ENCODE measurements around the gene GSN. TPM values are rescaled to one million over a fixed set of nuclear protein-coding genes. Genes with fewer than 3 reads are reported as not detected.
A peak's percentile ranks its signal among the peaks of the same experiment; 100 is the strongest.

GSN gene
- total RNA-seq, 1 experiment from 2014 or later: 21.9 TPM

GRCh38 chr9:121301881-121302286 lies 33.9 kb downstream of the GSN start:
- BruUV-seq (replicated peaks): no TSS peak
- ChIA-PET CTCF (no interaction called here), POLR2A (interaction anchor here (0.6 kb wide), 1 partner anchor 20 kb away, joined by 3 read pairs; no protein-coding TSS in a partner anchor)
- Mint-ChIP-seq H3K27ac (ENCODE audit: low read depth, unreplicated experiment) (no peak overlapping the region), H3K36me3 (ENCODE audit: insufficient read depth, unreplicated experiment) (no peaks in the 10 kb centered on the region), H3K4me1 (ENCODE audit: insufficient read depth, unreplicated experiment) (peaks cover 17% of the 10 kb centered on the region), H3K27me3 (ENCODE audit: insufficient read depth, unreplicated experiment) (no peaks in the 10 kb centered on the region), H3K4me3 (ENCODE audit: unreplicated experiment) (no peak overlapping the region), H3K9me3 (ENCODE audit: unreplicated experiment) (no peaks in the 10 kb centered on the region)
- no peak for DNase-seq (ENCODE audit: unreplicated experiment)
- intact Hi-C loops (cut with micrococcal nuclease): no loop called here
- no peak for TF ChIP-seq CTCF (IDR thresholded peaks at IDR 0.05; ENCODE audit: unreplicated experiment)

GRCh38 chr9:121302341-121302740 lies 34.4 kb downstream of the GSN start:
- intact Hi-C loops (cut with micrococcal nuclease): no loop called here
- Mint-ChIP-seq H3K4me1 (ENCODE audit: insufficient read depth, unreplicated experiment) (peaks cover 17% of the 10 kb centered on the region), H3K9me3 (ENCODE audit: unreplicated experiment) (no peaks in the 10 kb centered on the region), H3K27me3 (ENCODE audit: insufficient read depth, unreplicated experiment) (no peaks in the 10 kb centered on the region), H3K4me3 (ENCODE audit: unreplicated experiment) (no peak overlapping the region), H3K27ac (ENCODE audit: low read depth, unreplicated experiment) (no peak overlapping the region), H3K36me3 (ENCODE audit: insufficient read depth, unreplicated experiment) (no peaks in the 10 kb centered on the region)
- POLR2A ChIA-PET: no interaction called here
- CTCF ChIA-PET: interaction anchor here (2.5 kb wide), 1 partner anchor 18 kb away, joined by 18 read pairs; no protein-coding TSS in a partner anchor
- TF ChIP-seq CTCF (IDR thresholded peaks at IDR 0.05; ENCODE audit: unreplicated experiment): no peak
- DNase-seq (ENCODE audit: unreplicated experiment): no peak
- BruUV-seq (replicated peaks): no TSS peak

- intact Hi-C loops (cut with micrococcal nuclease): no loop called here
- H3K27me3 Mint-ChIP-seq (ENCODE audit: insufficient read depth, unreplicated experiment): no peaks in the 10 kb centered on the region
- peaks cover 2% of the 10 kb centered on the region for H3K36me3 Mint-ChIP-seq (ENCODE audit: insufficient read depth, unreplicated experiment)
- H3K4me1 Mint-ChIP-seq (ENCODE audit: insufficient read depth, unreplicated experiment): peaks cover 17% of the 10 kb centered on the region
- BruUV-seq (replicated peaks): no TSS peak
- TF ChIP-seq CTCF (IDR thresholded peaks at IDR 0.05; ENCODE audit: unreplicated experiment): no peak
- H3K4me3 Mint-ChIP-seq (ENCODE audit: unreplicated experiment): no peak overlapping the region
- no peak overlapping the region for H3K27ac Mint-ChIP-seq (ENCODE audit: low read depth, unreplicated experiment)
- no peaks in the 10 kb centered on the region for H3K9me3 Mint-ChIP-seq (ENCODE audit: unreplicated experiment)
- DNase-seq (ENCODE audit: unreplicated experiment): no peak
- CTCF ChIA-PET: interaction anchor here (0.7 to 2.5 kb wide), 4 partner anchors 17 to 127 kb away, joined by 3 to 18 read pairs (median 4); no protein-coding TSS in a partner anchor
- POLR2A ChIA-PET: interaction anchor here (0.9 kb wide), 1 partner anchor 21 kb away, joined by 3 read pairs; no protein-coding TSS in a partner anchor
These were observed 34.8 kb downstream of the GSN start for GRCh38 chr9:121302786-121303185.

- H3K9me3 Mint-ChIP-seq (ENCODE audit: unreplicated experiment): no peaks in the 10 kb centered on the region
- intact Hi-C loops (cut with micrococcal nuclease): no loop called here
- ChIA-PET CTCF (interaction anchor here (0.7 to 2.5 kb wide), 6 partner anchors 16 to 126 kb away, joined by 3 to 18 read pairs (median 4); no protein-coding TSS in a partner anchor), POLR2A (interaction anchor here (0.9 to 1.1 kb wide), 3 partner anchors 14 to 22 kb away, joined by 3 to 5 read pairs (median 3); no protein-coding TSS in a partner anchor)
- H3K27me3 Mint-ChIP-seq (ENCODE audit: insufficient read depth, unreplicated experiment): no peaks in the 10 kb centered on the region
- TF ChIP-seq CTCF (IDR thresholded peaks at IDR 0.05; ENCODE audit: unreplicated experiment): no peak
- no peak for DNase-seq (ENCODE audit: unreplicated experiment)
- H3K4me3 Mint-ChIP-seq (ENCODE audit: unreplicated experiment): no peak overlapping the region
- no TSS peak for BruUV-seq (replicated peaks)
- H3K27ac Mint-ChIP-seq (ENCODE audit: low read depth, unreplicated experiment): peak overlapping the region; percentile 69
- H3K36me3 Mint-ChIP-seq (ENCODE audit: insufficient read depth, unreplicated experiment): peaks cover 6% of the 10 kb centered on the region
- H3K4me1 Mint-ChIP-seq (ENCODE audit: insufficient read depth, unreplicated experiment): peaks cover 17% of the 10 kb centered on the region
These were observed 35.8 kb downstream of the GSN start for GRCh38 chr9:121303456-121304451.

All from MCF 10A (cell line).